CMK (cell line): ENCODE results near the gene ALPL.

Experiments
- DNase-seq: peaks from one replicate; pipeline ENCODE4 v3.0.0-alpha.2; 2010; ENCODE audit warnings: low read depth

Gene ALPL

DNA sequence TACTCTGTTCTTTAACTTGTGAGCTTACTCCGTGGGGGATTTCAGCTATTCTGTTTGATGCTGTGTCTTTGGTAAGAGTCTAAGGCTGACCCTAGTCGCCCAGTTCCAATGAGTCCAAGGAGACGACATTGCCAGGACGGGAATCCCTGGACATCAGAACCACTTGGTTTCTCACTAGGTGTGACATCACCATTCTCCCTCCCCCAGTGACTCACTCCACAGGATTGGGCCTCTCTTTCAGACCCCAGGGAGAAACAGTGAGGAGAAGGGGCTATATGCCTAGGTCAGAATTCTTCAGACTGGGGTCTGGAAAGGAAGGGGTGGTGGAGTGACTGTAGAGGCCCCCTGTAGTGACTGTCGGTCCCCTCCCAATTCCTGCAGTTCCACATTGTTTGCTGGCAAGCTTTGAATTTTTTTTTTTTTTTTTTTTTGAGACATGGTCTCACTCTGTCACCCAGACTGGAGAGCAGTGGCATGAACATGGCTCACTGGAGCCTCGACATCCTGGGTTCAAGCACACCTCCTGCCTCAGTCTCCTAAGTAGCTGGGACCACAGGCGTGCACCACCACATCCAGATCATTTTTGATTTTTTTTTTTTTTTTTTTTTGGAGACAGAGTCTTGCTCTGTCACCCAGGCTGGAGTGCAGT, 21.3 kb downstream of the ALPL start:
- no peak for DNase-seq

DNA sequence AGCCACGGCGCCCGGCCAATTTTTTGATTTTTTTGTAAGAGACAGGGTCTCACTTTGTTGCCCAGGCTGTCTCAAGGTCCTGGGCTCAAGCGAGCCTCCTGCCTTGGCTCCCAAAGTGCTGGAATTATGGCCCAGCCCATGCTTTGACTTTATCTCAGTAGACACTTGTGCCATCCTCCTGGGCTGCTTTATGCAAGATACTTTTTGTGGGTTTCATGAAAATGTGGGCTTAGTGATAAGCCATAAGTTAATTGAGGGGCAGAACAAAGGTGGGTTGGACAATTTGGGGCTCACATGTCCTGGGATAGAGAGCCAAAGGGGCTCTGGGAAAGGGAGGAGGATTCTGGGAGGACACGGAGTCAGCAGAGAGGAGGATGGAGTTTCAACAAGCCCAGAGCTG, 22.0 kb downstream of the ALPL start:
- peak; percentile 15 for DNase-seq

- DNase-seq, result no peak
Measured at GRCh38 chr1:21532496-21532895, 23.3 kb downstream of the ALPL start.

- no peak for DNase-seq
Measured at GRCh38 chr1:21532992-21533534, 23.8 kb downstream of the ALPL start.

DNA sequence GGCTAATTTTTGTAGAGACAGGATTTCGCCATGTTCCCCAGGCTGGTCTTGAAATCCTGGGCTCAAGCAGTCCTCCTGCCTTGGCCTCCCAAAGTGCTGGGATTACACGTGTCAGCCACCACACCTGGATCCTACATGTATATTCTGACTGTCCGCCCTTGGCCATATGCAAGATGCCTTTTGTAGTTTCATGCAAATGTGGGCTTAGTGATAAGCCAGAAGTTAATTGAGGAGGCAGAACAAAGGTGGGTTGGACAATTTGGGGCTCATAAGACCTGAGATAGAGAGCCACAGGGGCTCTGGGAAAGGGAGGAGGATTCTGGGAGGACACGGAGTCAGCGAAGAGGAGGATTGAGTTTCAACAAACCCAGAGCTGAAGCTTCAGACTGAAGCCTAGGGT, 24.9 kb downstream of the ALPL start:
- DNase-seq, result no peak

DNA sequence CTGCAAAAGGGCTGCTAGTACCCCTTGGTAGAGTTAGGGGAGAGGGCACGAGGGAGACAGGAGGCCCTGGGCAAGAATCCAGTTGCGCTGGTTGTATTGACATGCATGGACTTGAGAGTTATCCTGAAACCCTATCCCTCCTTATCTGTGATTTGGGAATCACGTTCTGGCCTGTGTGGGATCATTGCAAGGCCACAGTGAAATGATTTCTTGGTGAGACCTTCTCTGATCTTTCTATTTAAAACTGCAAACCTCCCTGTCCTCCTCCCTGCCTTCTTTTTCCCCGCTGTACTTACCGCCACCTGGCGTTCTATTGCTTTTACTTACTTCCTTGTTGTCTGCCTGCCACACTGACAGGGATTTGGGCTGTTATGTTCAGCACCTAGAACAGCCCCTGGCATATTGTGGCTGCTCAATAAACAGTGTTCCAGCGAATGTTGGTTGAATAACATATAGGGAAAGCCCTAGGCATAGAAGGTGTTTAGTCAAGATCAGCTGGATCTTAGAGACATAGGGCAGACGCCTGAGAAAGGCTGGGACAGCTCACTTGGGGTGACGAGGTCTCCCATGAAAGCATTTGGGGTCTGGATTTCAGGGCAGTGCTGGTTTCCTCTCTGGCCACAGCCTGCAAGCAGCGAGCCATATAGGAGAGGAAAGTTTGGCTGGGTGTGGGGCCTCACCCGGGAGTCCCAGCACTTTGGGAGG, 25.6 kb downstream of the ALPL start:
- DNase-seq, result peak; percentile 17

DNA sequence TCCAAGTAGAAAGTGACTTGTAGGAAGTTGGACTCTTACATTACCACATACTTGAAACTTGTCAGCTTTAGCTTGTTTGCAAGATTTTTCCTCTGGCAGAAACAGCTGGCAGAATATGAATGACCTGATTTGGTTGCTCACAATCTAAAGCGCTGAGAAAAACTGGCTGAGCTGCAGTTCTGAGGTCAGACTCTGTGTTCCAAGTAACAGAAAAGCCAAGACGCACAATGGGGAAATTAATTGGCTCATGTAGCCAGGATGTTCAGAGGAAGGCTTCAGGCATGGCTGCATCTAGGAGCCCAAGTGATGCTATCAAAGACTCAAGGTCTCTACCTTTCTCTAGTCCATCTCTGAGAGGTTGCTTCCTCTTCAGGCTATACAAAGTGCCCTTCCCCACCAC, 27.0 kb downstream of the ALPL start:
- no peak for DNase-seq

GRCh38 chr1:21537511-21537931, 28.3 kb downstream of the ALPL start:
- DNase-seq, result no peak

DNA sequence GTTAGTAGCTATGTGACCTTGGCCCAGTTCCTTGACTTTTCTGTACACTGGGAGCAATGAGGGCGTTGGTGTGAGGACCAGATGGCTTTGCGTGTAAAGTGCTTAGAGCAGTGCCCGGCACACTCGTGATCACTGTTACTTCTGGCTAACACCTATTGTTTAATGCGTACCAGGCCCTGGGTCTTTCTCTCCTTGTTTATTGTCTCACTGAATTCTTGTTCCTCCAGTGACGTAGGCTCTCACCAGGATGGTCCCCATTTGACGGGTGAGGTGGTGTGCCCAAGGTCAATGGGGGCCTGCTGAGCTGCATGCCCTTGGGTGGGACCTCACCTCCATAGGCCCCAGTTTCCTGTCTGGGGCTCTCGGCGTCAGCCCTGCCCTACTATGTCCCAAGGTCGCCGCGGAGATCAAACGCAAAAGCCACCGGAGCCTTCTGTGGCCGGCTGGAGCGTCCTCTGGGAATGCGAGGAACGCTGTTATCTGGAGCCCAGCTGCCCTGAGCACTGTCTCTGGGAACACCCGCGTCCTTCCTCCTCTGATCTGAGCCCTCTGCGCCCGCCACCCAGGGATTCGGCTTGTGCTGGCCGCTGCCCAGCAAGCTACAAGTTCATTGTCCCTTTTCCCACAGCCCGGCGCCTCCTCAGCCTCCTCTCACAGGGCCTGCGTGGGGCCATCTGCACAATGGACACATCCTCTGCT, 28.9 kb downstream of the ALPL start:
- no peak for DNase-seq

GRCh38 chr1:21539933-21540332, 30.7 kb downstream of the ALPL start:
- DNase-seq, result no peak

DNA sequence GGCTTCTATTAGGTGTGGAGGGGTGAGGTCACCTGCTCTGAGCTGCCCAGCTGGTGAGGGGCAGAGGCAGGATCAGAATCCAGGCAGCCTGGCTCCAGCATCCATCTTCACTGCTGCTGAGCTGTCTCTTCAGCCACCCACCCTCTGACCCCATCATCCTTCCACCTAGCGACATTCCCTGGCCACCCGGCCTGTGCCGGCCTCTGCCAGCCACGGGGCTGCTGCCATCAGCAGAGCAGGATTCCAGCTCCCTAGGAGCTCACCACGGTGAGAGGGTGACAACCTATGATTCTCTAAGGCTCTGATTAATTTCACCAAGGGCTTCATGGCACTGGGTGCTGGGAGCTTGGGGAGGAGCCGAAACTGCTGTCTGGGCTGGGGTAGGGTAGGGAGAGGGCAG, 32.1 kb downstream of the ALPL start:
- DNase-seq, result no peak

DNA sequence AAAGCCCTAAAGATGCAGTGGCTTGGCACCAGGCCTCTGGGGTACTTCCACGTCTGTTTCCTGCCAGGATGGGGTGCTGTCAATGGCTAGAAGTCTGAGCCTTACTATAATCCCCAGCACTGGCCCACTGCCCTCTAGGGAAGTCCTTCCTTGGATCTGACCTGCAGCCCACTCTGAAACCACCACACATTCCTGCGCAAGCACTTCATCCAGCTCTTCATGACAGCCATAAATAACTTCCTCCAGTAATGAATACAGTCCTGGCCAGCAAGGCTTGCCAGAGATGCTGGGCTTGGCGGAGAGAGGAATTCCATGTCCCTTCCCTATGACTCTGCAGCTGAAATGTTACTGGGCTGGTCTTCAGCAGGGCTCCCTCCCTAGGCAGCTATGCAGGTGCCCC, 32.6 kb downstream of the ALPL start:
- DNase-seq, result no peak

- no peak for DNase-seq
Measured at GRCh38 chr1:21543598-21543997, 34.4 kb downstream of the ALPL start.

- no peak for DNase-seq
Measured at GRCh38 chr1:21544095-21544494, 34.9 kb downstream of the ALPL start.

GRCh38 chr1:21546122-21546825, 37.1 kb downstream of the ALPL start:
- no peak for DNase-seq

- no peak for DNase-seq
Measured at GRCh38 chr1:21547876-21548275, 38.7 kb downstream of the ALPL start.

DNA sequence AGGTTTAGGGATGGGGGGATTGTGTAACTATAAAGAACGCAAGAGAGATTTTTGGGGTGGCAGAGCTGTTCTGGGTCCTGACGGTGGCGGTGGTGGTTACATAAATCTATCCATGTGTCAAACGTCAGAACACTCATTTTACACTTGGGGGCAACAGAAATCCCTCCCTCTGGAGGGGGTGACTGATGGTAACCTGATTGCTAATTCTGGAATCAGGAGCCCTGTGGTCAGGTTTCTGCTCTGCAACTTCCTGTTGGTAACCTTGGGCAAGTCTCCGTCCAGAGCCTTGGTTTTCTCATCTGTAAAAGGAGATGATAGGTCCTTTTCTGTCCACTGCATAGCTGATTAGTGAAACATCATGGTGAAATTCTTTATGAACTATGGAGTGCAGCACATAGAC, 40.9 kb downstream of the ALPL start:
- DNase-seq, result no peak

- no peak for DNase-seq
Measured at GRCh38 chr1:21550866-21551475, 41.7 kb downstream of the ALPL start.

- no peak for DNase-seq
Measured at GRCh38 chr1:21552715-21553114, 43.5 kb downstream of the ALPL start.

DNA sequence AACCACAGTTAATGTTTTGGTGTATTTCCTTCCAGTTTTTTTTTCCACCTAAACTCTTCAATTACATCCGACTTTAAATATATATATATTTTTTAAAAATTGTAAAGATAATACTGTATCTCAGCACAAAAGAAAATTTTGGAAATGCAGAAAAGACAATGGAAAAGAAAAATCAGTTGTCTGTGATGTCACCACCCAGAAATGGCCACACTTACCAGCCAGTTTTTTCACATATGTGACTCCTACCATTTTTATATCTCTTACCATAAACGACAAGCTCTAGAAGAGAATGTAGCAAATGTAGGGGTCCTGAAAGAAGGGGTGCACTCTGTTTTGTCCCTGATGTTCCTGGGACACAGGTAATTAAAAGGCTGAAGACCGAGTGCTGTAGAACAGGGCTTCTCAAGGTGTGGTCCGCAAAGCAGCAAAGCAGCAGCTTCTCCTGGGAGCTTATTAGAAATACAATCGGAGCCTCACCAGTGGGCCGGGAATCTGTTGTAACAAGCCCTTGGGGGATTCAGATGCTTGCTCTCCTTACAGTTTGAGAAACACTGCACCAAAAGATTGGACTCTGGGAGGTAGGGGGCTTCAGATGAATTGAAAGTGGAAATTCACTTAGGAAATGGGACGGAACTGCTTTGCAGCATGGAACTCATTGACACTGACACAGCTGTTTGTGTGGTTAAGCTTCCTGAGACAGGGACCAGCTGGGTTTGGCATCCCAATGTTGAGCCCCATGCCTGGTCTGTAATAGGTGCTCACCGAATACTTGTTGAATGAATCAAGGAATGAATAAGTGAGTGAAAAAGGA, 44.1 kb downstream of the ALPL start:
- no peak for DNase-seq
